ENCODE data around the gene DUOXA2. TPM values are rescaled to one million over a fixed set of nuclear protein-coding genes. Genes with fewer than 3 reads are reported as not detected.
"Not testable (repeated sequence)": the region's sequence is repeated elsewhere in the genome, so short reads cannot be mapped to it uniquely, and the experiment has no call there.

Gene DUOXA2
- total RNA-seq, 1 donor from 2014 or later = not detected

DNA sequence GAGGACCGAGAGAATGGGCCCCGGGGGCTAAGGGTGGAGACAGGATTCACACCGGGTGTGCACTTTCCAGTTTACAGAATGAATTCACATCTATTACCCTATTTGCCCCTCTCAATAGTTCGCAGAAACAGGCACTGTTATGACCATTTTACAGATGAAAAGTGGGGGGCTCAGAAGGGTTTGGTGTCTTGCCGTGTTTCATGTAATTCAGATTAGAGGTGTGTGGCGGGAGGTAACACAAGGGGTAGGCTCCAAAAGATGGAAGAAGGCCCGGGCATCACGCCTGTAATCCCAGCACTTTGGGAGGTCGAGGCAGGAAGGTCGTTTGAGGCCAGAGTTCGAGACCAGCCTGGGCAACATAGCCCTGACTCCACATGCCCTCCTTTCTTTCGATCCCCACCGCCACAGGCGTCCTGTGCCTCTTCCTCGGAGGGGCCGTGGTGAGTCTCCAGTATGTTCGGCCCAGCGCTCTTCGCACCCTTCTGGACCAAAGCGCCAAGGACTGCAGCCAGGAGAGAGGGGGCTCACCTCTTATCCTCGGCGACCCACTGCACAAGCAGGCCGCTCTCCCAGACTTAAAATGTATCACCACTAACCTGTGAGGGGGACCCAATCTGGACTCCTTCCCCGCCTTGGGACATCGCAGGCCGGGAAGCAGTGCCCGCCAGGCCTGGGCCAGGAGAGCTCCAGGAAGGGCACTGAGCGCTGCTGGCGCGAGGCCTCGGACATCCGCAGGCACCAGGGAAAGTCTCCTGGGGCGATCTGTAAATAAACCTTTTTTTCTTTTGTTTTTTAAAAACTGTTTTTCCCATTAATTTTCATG is 3.4 kb downstream of the DUOXA2 start:
- DNase-seq = no peak

DNA sequence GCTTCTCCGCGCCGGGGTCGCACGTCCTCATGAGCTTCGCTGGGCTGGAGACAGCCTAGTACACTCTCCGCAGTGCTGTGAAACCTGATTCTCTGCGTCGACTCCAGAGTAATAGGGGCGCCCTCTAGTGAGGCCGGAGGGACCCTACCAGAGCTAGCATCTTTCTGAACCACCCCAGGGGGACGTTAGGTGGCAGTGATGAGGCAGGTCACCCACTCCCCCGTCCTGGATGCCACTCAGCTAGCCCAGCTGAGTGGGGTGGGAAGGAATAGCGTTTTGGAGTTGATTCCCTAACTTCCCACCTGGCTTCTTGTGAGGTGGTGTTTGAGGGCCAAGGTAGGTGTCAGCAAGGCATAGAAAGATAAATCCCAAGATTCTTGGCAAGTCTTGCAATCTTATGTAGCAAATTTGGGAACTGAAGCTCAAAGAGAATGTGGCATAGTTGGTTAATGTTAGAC is 4.0 kb downstream of the DUOXA2 start:
- peak; percentile 81 for DNase-seq

DNA sequence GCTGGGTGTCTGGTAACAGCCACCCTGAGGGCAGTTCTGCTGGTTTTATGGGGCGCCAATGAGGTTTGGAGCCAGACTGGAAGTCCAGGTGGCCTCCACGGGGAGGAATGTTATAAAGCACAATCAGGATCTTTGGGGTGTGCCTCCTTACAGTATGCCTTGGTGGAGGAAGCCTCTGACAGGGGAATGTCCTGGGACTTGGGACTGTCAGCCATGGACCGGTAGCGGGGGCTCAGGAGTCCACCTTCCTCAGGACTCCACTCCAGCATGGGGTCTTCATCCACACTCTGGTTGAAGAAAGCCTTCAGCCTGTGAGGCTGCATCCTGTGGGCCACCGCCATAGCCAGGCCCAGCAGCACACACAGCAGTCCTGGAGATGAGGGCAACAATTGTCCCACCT is 4.9 kb downstream of the DUOXA2 start:
- DNase-seq = no peak

DNA sequence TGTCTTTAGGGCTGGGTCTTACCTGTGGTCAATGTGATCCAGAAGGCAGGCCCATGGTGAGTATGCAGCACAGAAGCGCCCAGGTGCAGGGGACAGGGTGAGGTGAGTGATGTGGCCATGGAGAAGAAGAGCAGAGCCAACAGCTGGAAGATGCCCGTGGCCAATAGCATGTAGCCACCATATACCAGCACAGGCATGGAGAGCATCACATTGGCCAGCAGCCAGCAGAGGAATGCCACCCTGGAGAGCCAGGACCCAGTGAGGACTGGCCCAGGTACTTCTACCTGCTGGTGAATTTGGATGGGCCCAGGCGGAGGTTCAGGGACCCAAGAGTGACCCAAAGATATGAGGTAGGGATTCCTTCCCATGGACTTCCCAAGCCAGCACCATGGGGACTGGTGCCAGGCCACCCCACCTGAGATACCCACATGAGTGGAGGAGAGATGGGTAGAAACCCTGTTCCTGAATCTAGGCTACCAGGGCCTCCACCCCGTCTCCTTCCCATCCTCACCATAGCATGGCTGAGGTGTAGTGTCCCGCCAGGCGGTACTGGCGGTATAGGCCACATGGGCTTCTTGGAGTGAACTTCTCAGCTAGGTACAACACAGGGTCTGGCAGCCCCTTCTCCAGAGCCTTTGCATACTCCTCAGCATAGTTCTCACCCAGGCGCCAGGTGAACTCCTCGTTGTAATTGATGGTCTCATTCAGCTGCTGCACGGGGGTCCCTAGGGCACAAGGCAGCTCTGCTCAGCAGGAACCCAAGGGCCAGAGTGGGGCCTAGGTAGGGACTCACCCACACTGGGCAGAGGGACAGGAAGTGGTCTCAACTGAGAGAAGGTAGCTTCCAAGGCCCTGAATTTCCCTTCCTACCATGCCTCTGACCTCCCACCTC is 6.2 kb downstream of the DUOXA2 start:
- no peak for DNase-seq

GRCh38 chr15:45121020-45121419 is 6.9 kb downstream of the DUOXA2 start:
- no peak for DNase-seq

GRCh38 chr15:45121706-45122417 is 7.7 kb downstream of the DUOXA2 start:
- no peak for DNase-seq

GRCh38 chr15:45122719-45123118 is 8.6 kb downstream of the DUOXA2 start:
- no peak for DNase-seq

DNA sequence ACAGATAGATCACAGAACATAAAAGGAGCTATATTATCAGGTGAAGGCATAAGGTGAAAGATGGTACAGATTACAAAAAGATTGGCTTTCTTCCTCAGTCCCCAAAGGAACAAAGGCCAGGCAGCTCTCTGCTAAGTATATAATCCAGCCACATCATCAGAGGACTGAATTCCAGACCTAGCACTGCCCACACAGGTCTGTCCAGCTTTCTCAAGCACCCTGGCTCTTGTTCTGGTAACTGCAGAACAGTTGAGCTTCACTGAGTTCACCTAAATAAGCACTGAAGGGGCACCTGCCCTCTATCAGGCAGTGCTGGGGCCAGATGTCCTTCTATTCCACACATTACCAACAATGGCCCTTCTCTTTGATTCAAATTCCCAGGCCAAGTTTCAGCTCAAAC is 9.3 kb downstream of the DUOXA2 start:
- no peak for DNase-seq

DNA sequence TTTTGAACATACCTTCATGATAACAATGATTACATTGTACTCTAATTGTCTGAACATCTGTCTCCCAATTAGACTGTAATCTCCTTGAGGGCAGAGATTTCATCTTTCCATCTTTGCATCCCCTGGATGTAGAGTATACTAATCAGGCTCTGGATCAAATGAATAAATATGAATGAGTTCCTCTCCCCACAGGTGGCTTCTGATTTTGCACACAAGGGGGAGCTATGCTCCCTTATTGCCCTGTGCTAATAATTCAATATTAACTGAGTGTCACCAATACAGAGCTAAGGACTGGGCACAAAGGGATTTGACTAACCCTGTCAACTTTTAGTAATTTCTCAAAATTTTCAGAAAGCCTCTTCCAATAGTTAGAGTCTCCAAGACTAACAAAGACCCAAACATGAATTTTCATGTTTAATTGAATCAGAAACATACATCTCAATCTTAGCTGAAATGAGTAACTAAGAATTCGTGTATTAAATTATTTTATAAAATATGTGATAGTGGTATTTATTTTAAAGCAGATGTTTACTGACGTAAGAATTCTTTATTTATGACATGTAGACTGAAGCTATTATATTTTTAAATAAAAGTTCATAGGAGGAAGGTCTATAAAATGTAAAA is 12.5 kb downstream of the DUOXA2 start:
- no peak for DNase-seq

DNA sequence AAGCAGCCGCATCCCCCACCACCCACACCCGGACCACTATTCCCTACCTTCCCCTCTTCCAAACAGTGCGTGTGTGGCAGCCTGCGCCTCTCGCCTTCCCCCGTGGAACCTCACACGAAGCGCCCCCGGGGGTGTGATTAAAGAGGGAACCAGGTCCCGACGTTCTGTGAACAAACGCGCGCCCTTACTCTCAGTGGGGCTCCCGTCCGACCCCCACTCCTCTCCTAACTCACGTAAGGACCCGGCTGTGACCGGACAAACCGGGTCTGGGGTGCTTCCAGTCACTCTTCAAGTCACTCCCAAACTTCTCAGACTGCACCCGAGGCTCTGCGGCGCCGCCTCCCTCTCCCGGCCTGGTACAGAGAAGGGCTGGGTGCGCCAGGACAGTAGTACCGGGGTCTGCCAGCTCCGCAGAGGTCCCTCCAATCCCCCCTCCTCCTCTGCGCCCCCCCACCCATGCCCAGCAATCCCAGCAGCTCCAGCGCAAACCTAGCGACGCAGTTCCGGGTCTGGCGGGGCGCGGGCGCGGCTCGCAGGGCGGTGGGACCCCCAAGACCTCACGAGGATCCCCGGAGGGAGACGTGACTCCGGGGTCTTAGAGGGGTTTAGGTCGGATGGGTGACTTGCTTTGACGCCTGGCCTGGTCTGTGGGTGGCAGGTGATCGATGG is 15.0 kb downstream of the DUOXA2 start:
- DNase-seq = no peak

DNA sequence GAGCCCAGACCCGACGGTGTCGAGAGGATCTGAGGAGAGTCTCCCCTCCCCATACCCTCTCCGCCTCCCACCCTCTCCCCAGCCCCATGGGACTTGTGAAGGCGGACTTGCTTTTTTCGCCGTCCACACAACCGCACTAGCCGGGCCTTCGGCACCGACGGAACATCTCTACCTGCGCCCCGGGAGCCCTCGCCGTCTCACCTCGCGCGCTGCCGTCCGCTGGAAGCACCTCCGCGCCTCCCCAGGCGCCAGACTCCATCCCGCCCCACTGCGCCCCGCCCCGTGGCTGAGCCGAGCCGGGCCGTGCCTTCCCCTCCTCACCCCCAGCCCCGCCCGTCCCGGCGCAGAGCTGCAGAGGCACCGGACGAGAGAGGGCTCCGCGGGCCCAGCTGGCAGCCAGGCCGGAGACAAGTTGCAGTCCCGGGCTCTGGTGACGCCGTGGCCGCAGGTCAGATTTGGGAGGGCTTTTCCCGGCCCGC is 15.6 kb downstream of the DUOXA2 start, which contains the start of the genes DUOX1 and DUOXA1:
DUOX1 (plus strand) TSS at position 344 of the 479 bp plus-strand sequence. CDS start 1,973 bp downstream, outside the sequence.
DUOXA1 (minus strand) TSS at position 229 of the 479 bp plus-strand sequence. CDS start 6,865 bp downstream, outside the sequence.
- DNase-seq = no peak

GRCh38 chr15:45130291-45131000 is 16.3 kb downstream of the DUOXA2 start:
- DNase-seq = no peak

DNA sequence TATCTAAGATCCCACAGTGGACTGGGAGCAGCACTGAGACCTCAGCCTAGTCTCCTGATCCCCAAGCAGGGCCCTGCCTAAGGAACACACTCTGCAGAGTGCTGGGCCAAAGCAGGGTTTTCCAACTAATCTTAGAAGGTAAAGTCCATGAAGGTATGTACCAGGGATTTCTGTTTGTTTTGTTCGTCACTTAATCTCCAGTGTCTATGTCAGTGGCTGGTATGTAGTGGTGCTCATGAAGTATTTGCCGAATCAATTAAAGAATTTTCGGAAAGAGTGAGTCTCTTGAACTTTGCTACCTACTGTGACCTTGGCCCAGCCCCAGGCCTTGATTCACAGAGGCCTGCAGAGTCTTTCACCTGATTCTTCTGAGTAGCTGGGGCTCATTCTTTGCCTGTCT is 17.4 kb downstream of the DUOXA2 start:
- no peak for DNase-seq

DNA sequence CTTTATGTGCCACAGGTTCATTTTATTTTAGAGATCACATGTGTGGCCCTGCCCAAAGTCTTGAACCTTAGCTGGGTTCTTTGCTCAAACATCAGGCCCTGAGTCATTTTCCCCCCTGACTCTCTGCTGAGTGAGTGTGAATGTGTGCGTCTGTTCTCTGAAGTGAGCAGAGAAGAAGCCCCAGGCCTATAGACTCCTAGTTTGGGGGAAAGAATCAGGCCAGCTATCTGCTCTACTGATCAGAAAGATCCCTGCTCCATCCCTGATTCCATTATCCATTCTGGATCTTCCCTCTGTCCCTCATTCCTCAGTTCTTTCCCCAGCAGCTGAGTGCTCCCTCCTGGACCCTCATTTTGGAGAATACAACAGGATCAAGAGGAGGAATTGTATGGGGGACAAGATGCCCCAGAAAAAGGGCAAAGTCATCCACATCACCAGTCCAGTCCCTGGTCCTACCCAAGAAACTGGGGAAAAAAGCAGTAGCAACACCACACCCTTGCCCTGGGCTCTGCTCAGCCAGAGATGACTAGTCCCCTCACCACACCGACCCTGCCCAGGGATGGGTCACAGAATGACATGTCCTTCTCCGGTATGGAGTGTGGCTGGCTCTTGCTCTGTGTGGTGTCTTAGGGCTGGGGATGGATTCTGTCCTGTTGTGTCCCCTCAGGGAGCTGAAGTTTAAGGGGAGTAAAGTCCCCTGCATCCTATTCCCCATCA is 18.9 kb downstream of the DUOXA2 start:
- no peak for DNase-seq

DNA sequence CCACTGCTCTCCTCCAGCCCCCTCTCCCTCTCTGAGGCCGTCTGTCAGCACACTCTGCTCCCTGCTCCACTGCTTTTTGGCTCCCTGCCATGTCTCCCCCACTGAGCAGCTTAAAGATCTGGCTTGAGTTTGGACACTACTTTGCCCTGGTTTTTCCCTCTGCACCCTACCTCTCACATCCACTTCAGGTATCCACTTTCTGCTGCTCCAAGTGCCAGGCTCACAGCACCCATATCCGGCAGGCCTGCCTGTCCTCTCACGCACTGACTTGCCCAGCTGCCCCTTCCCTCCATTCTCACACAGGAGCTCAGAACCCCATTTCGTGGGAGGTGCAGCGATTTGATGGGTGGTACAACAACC is 19.4 kb downstream of the DUOXA2 start:
- DNase-seq = no peak

GRCh38 chr15:45134046-45134445 is 19.9 kb downstream of the DUOXA2 start:
- no peak for DNase-seq

DNA sequence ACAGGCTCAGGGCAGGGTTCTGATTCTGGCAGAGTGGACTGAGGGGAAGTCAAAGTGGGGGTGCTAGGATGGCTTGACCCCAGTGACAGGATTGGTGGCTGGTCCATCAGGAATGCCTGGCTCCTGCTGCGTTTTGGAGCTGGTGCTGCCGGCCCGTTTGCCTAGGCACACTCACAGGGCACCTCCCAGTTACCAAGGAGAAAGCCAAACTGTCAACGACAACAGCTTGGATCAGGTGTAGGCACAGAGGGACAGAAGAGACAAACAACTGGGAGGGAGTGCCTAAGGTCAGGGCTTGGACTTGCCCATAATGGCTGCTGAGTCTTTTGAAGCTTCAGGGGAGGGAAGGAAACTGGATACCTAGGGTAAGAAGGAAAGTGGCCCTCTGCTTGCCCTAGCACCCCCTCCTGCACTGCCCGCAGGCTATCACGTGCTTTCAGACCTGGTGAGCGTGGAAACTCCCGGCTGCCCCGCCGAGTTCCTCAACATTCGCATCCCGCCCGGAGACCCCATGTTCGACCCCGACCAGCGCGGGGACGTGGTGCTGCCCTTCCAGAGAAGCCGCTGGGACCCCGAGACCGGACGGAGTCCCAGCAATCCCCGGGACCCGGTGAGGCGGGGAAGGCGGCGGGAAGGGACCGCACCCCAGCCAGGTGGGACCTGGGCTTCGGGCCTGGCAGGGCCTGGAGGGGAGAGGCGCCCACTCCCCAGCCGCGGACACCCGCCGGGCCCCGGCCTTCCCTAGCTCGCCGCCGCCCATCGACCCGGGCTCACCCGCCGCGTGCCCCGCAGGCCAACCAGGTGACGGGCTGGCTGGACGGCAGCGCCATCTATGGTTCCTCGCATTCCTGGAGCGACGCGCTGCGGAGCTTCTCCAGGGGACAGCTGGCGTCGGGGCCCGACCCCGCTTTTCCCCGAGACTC is 20.8 kb downstream of the DUOXA2 start:
- no peak for DNase-seq

- not testable (repeated sequence) for DNase-seq
These were observed 21.7 kb downstream of the DUOXA2 start for GRCh38 chr15:45135705-45136377.

Measured in skin of body (tissue), 2 donors.